CD4-positive, alpha-beta T cell treated with Interleukin-21 for 1 hour (primary cell): Measurements from ENCODE around the gene ANO9.

ENCODE experiments used
- DNase-seq: peaks from one replicate; pipeline ENCODE4 v3.0.0-alpha.2; 2020

The ANO9 gene

GRCh38 chr11:380491-380890 is 61.3 kb downstream of the ANO9 start:
- DNase-seq = no peak

GRCh38 chr11:380095-380480 is 61.7 kb downstream of the ANO9 start:
- DNase-seq = no peak

- no peak for DNase-seq
Observed at GRCh38 chr11:379205-380094, 62.4 kb downstream of the ANO9 start.

- no peak for DNase-seq
Observed at GRCh38 chr11:377883-378500, 63.8 kb downstream of the ANO9 start.

- DNase-seq = no peak
Observed at GRCh38 chr11:377174-377865, 64.5 kb downstream of the ANO9 start.

- no peak for DNase-seq
Observed at GRCh38 chr11:376531-377173, 65.2 kb downstream of the ANO9 start.

- DNase-seq = no peak
Observed at GRCh38 chr11:375065-376025, 66.5 kb downstream of the ANO9 start.

- no peak for DNase-seq
Observed at GRCh38 chr11:373716-374551, 67.9 kb downstream of the ANO9 start.

- no peak for DNase-seq
Observed at GRCh38 chr11:372809-373715, 68.7 kb downstream of the ANO9 start.

GRCh38 chr11:371716-372590 is 69.9 kb downstream of the ANO9 start:
- DNase-seq = no peak

- DNase-seq = no peak
Observed at GRCh38 chr11:371051-371450, 70.8 kb downstream of the ANO9 start.

GRCh38 chr11:370070-370941 is 71.5 kb downstream of the ANO9 start:
- DNase-seq = no peak

- peak; percentile 43 for DNase-seq
Observed at GRCh38 chr11:369336-370018, 72.3 kb downstream of the ANO9 start, which contains the start of gene B4GALNT4. TSS of gene B4GALNT4 (plus strand) at chr11:369499. CDS start at chr11:369804, 305 bp downstream.

GRCh38 chr11:368414-369335 is 73.1 kb downstream of the ANO9 start:
- no peak for DNase-seq

GRCh38 chr11:367956-368413 is 73.8 kb downstream of the ANO9 start:
- no peak for DNase-seq
